Cardiac septum (tissue), 1 donor: ENCODE results near the gene PDPR. TPM values are rescaled to one million over a fixed set of nuclear protein-coding genes. Genes with fewer than 3 reads are reported as not detected.
"Not testable (repeated sequence)": the region's sequence is repeated elsewhere in the genome, so short reads cannot be mapped to it uniquely, and the experiment has no call there.

Experiments used
- DNase-seq: peaks from one replicate; pipeline ENCODE4 v3.0.0-alpha.2; 2020; ENCODE audit warnings: low spot score
- intact Hi-C: fragments of 100-400 bp; cut with DNase I; formaldehyde crosslinking; loops from one replicate; pipeline ENCODE4 v1.14.0; 2022
- total RNA-seq: library from RNA; stranded (reverse); fragmentation: NEBNext Ultra II Directional; extraction: Animal tissue kit (Norgen Biotek cat#: 25700); gene quantifications from one replicate; pipeline ENCODE4 v1.2.1, GENCODE V29; 2021
- donor health status: DM: no; HTN: no; CAD: no.

The PDPR gene
- total RNA-seq, 1 donor from 2014 or later, result 22.5 TPM

GRCh38 chr16:70199170-70199569 is 85.0 kb downstream of the PDPR start:
- intact Hi-C loops, result not testable (repeated sequence)

GRCh38 chr16:70200063-70200462 is 85.9 kb downstream of the PDPR start:
- DNase-seq, intact Hi-C loops: not testable (repeated sequence)

More at GRCh38 chr16:70199170-70199569, 85.0 kb downstream of the PDPR start:
- DNase-seq, result not testable (repeated sequence)

- intact Hi-C loops, DNase-seq: not testable (repeated sequence)
Measured at GRCh38 chr16:70203508-70203907, 89.4 kb downstream of the PDPR start.

- DNase-seq, intact Hi-C loops: not testable (repeated sequence)
Measured at GRCh38 chr16:70204010-70204409, 89.9 kb downstream of the PDPR start.

- DNase-seq, intact Hi-C loops: not testable (repeated sequence)
Measured at GRCh38 chr16:70204668-70205405, 90.7 kb downstream of the PDPR start.

- intact Hi-C loops, DNase-seq: not testable (repeated sequence)
Measured at GRCh38 chr16:70206382-70206781, 92.2 kb downstream of the PDPR start.

Other genes with a start within 250 kb of the PDPR start
- 0.13 TPM for gene CLEC18A, start 163.0 kb upstream of the PDPR start, total RNA-seq
- 0.11 TPM for gene CLEC18C, start 59.5 kb downstream of the PDPR start, total RNA-seq
- gene EXOSC6, start 137.6 kb downstream of the PDPR start, total RNA-seq, result 10.6 TPM
- 57.2 TPM for gene AARS1, start 175.2 kb downstream of the PDPR start, total RNA-seq
- 13.7 TPM for gene DDX19B, start 184.9 kb downstream of the PDPR start, total RNA-seq
- 22.2 TPM for gene DDX19A, start 232.6 kb downstream of the PDPR start, total RNA-seq